Lower leg skin (tissue), 3 donors: ENCODE measurements around the gene CAMSAP2.

ENCODE experiments used
- POLR2A ChIP-seq, 2 donors: fragments of 450-650 bp; IDR thresholded peaks; one replicate each; pipeline ENCODE4 v1.6.1; 2016 to 2017; ENCODE audit warnings: antibody characterized with exemption in 2 of 2, mild to moderate bottlenecking in 1 of 2, moderate library complexity in 1 of 2
- TF ChIP-seq, protein P1 (sequence below), 3 donors: fragments of 450-650 bp; IDR thresholded peaks; one replicate each; pipeline ENCODE4 v1.5.1; 2016; ENCODE audit warnings: antibody characterized with exemption in 3 of 3, mild to moderate bottlenecking in 3 of 3, moderate library complexity in 2 of 3

DNA sequence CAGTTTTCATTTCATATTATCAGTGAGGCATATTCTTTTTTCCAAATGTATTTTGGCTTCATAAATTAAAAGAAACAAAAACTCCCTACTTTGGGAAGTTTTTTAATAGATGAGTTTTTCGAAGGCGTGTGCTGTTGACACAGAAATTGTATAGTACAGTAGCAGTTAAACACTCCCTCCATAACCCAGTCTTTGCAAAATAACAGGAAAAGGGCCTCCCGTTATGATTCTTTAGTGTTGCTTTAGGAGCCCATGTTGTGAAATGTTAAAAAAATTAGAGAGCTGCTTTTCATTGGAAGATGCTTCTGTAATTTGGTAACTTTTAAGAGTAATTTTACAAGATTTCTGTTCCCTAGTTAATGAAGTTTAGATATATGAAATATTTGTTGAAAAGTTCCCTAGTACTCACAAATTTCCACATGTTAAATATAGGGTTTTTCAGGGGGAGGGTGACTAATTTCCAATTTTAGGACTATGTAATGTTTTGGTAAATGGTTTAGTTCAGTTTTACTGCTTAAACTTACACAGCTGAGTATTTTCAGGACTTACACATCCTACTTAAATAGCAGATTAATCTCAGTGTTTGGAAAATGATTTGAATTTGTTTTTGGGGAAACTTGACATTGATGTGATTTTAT lies 2.0 kb downstream of the CAMSAP2 start:
- TF ChIP-seq, protein P1, sequence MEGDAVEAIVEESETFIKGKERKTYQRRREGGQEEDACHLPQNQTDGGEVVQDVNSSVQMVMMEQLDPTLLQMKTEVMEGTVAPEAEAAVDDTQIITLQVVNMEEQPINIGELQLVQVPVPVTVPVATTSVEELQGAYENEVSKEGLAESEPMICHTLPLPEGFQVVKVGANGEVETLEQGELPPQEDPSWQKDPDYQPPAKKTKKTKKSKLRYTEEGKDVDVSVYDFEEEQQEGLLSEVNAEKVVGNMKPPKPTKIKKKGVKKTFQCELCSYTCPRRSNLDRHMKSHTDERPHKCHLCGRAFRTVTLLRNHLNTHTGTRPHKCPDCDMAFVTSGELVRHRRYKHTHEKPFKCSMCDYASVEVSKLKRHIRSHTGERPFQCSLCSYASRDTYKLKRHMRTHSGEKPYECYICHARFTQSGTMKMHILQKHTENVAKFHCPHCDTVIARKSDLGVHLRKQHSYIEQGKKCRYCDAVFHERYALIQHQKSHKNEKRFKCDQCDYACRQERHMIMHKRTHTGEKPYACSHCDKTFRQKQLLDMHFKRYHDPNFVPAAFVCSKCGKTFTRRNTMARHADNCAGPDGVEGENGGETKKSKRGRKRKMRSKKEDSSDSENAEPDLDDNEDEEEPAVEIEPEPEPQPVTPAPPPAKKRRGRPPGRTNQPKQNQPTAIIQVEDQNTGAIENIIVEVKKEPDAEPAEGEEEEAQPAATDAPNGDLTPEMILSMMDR (IDR thresholded peaks at IDR 0.05) = no peak
- no peak for TF ChIP-seq POLR2A (IDR thresholded peaks at IDR 0.05)
